Dedifferentiated amniotic fluid mesenchymal stem cell (primary cell): Measurements from ENCODE around the gene SLC8A1.
A peak's percentile ranks its signal among the peaks of the same experiment; 100 is the strongest.

ENCODE experiments used
- DNase-seq: peaks from one replicate; pipeline ENCODE4 v3.0.0-alpha.2; 2016; ENCODE audit errors: extremely low spot score

Gene SLC8A1

DNA sequence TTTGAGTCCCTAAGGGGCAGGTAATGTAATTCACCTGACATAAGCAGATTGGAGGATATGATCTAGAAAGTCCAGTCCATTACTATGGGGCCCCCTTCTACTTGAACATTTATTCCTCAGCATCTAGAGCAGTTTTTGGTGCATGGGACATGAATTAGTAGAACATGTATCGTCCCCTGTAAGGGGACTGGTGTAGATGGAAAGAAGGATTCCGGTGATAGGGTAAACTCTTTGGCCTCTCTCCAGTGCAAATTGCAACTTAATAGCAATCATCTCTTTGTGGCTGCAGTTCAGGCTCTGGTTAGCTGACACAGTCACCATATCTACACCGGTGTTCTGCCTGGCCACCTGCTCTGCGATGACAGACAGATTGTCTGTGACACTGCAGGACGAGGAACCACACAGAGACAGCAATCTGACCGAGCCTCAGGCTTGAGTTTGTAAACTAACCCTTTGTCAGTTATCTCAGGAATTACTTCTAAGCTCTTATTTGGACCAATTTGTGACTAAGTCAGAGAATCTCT lies 6.4 kb upstream of the SLC8A1 start:
- no peak for DNase-seq

DNA sequence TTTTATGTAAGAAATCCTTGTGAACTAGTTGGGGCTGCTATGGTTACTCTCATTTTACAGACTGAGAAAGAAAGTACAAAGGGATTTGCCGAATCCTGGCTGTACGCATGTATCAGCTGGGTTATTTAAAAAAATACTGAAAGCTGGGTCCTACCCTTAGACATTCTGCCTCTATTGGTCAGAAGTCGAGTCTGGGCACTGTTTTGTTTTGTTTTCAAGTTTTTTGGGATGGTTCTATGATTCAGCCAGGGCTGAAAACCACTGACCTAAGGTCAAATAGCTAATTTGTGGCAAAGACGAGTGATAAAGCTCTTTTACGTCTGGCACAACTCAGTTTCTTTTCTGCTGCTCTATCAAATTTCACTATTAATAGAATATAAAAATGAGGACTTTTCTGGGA lies 5.9 kb upstream of the SLC8A1 start:
- DNase-seq, result no peak

- no peak for DNase-seq
Observed at GRCh38 chr2:40457366-40457765, 5.5 kb upstream of the SLC8A1 start.

GRCh38 chr2:40456926-40457325 lies 5.0 kb upstream of the SLC8A1 start:
- no peak for DNase-seq

DNA sequence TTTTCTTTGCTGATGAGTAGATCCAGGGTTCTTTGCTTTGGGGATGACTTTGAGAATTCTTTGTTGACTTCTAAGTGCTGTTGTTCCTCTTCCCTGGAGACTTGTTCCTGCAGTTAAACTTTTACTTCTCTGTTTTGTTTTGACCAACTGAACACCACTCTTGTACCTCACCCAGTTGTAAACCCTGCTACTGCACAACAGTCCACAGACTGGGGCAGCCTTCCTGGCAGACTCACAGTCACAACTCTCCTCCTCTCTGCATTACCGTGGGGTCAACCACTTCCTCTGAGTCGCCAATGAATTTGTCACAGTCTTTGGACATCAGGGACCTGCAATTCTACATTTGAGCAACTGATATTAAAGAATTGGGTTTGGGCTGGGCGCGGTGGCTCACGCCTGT lies 3.8 kb upstream of the SLC8A1 start:
- no peak for DNase-seq

DNA sequence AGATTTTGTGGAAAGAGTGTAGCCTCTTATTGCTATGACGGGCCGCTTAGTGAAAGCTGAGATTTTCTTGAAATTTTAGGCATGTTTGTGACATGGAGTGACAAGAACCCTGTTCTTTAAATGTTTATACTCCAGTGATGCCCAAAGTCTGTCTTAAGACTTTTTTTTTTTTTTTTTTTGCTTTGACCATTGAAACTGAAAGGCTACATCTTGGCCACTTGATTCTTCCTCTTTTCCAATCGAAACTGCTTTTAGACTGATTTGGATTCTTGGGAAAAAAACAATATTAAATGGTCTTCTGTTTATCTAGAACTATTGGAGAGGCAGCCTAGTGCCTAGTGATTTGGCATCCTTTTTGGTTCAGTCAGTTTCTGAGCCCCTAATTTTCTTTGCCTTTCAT lies 2.4 kb upstream of the SLC8A1 start:
- DNase-seq, result no peak

DNA sequence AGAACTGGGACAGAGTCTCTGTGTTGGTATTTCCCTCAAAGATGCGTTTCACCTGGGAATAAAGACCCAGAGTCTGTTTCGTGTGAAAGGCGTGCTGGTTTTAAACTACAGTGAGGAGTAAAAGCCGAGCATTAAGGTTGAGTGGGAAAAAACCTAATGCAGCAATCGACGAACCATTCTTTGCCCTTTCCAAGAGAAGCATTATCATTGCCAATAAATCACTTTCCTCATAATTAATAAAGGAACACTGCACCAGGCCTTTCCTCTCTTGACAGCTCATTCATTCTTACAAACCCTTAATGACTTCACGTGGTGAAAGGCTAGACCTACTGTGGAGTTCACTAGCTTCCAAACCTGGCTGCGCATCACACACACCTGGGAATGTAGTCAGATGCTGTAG lies 896 bp upstream of the SLC8A1 start:
- DNase-seq, result no peak

GRCh38 chr2:40450796-40451430 lies 977 bp downstream of the SLC8A1 start:
- peak; percentile 44 for DNase-seq

DNA sequence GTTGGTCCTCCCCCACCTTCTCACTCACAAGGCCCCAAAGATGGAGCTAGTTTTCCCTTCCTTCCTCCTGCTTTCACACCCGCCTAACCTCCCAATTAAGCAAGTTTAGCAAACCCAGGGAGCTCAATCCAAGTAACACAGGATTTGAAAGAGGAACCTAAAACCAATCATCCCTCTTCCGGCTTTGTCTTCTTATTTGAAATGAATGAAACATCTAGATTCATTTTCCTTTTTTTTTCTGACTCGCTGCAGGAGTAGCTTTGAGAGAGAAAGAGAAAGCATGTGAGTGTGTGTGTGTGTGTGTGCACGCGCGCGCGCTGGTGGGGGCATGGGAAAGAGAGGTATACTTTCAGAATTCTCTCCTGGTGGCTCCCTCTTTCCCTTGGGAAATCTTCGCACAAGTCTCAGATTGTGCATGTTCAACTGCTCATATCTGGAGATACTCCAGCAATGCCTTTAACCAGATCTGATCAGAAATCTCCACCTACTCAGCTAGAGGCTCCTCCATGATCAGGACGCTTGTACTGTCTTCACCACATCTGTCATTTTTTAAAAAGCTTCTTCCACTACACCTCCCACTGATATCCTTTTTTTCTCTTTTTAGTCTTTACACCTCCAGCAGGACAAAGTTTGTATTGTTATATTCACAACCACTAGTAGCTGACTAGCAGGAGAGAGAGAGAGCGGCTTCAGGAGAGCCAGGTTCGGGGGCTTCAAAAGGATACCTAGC lies 1.7 kb downstream of the SLC8A1 start:
- DNase-seq, result no peak

DNA sequence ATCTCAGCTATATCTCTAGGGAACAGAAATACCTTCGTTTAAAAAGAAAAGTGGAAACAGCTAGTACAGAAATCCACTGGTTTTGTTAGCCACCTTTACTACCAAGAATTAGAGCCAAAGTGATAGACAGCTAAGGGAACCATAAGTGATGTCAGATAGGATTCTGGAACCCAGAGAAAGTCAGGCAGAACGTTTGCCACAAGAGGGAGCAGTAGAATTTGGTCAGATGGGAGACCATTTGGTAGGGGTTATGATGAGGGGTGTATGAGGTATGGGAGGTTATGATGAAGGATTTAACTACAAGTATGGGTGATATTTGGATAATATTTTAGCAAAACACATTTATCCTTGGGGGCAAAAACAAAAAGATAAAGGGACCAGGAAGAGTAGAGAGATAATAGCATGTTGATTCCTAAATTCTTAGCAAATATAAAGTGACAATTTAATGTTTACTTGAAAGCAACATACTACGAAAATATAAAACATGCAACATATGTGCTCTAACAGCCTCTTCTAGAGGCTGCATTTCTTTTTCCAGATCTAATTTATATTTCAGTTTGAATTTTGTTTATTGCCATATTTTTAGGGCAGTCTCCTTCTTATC lies 3.3 kb downstream of the SLC8A1 start:
- DNase-seq, result peak; percentile 31

GRCh38 chr2:40445467-40445866 lies 6.4 kb downstream of the SLC8A1 start:
- DNase-seq, result no peak

DNA sequence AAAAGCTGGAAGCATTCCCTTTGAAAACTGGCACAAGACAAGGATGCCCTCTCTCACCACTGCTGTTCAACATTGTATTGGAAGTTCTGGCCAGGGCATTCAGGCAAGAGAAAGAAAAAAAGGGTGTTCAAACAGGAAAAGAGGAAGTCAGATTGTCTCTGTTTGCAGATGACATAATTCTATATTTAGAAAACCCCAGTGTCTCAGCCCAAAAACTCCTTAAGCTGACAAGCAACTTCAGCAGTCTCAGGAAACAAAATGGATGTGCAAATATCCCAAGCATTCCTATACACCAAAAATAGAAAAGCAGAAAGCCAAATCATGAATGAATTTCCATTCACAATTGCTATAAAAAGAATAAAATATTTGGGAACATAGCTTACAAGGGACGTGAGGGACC lies 11.1 kb downstream of the SLC8A1 start:
- DNase-seq, result no peak

- DNase-seq, result peak; percentile 33
Observed at GRCh38 chr2:40439473-40439872, 12.4 kb downstream of the SLC8A1 start.

DNA sequence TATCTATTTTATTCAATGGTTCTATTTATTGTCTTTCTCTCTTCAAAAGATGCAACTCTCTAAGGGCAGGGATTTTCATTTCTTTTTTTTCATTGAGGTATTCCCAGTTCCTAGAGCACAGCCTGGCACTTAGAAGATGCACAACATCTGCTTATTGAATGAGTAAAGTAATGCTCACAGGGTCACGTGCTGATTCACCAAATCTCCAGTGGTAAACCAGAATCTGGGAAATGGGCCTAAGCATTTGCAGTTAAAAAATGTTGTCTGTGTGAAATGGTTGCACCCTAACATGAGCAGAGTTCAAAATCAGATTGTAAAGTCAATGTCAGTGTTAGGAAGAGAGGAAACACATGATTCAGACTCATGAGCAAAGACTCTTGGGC lies 15.8 kb downstream of the SLC8A1 start:
- no peak for DNase-seq

DNA sequence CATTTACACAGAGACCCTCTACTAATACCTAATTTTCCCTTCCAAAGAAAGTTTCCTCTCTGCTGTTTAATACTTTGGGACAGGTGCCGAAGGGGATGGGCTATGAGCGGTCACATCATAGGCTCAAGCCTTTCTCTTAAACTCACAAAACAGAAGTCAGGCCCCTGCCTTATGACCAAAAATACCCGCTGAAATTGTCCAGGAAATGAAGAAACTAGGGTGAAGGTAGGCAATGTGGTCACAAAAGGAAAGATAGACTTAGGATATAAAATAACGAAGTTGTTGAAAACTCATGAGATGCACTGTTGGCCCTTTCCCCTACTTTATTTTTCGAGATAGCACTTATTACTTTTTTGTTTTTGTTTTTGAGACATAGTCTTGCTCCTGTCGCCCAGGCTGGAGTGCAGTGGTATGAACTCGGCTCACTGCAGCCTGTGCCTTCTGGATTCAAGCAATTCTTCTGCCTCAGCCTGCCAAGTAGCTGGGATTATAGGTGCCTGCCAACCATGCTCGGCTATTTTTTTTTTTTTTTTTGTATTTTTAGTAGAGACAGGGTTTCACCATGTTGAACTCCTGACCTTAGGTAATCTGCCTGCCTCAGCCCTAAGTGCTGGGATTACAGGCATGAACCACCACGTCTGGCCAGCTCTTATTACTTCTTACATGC lies 16.3 kb downstream of the SLC8A1 start:
- no peak for DNase-seq

- peak; percentile 93 for DNase-seq
Observed at GRCh38 chr2:40434731-40435271, 17.1 kb downstream of the SLC8A1 start.

DNA sequence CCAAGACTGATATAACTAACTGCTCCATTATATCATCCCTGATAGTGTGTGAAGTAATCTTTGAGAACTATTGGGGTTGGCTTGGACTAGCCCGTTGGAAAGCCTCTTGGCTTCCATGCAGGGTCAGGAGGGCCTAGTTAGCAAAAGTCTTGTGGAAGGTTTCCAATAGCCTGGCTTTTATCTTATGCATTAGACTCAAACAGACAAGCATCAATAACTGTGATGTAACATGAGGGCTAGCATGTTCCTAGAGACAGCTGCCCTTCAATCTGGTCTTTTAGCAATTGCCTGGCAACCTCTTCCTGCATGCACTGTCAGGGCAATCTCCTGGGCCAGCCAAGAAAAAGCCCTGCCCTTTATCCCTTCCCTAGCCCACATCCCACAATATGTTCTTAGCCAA lies 18.2 kb downstream of the SLC8A1 start:
- no peak for DNase-seq

- no peak for DNase-seq
Observed at GRCh38 chr2:40432921-40433483, 18.9 kb downstream of the SLC8A1 start.

- peak; percentile 57 for DNase-seq
Observed at GRCh38 chr2:40431600-40431955, 20.3 kb downstream of the SLC8A1 start.

GRCh38 chr2:40430776-40431599 lies 20.9 kb downstream of the SLC8A1 start:
- peak; percentile 24 for DNase-seq

DNA sequence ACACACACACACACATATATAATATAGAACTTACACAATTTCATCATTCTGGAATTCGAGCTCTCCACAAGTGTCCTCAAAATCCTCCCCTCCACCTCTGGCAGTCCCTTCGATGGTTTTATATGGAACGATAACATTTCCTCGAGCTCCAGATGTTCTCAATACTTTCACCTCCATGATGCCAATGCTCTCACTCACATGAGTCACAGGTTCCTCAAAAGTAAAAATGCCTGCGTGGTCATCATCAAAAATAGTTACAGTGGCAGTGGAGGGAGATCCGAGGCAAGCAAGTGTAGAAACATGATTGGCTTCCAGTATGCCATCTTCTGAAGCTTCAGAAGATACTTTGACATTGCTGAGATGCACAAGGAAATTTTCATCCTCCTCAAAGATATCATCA lies 23.5 kb downstream of the SLC8A1 start:
- DNase-seq, result no peak
